ENCODE measurements around the gene OR10A4.

- no peak for TF ChIP-seq EP300 (conservative IDR thresholded peaks at IDR 0.05; ENCODE audit: poor library complexity, severe bottlenecking)
- no peak for TF ChIP-seq EZH2 (IDR thresholded peaks at IDR 0.05; ENCODE audit: borderline replicate concordance, insufficient read depth, low read length, poor library complexity, severe bottlenecking)
- TF ChIP-seq, protein P1, sequence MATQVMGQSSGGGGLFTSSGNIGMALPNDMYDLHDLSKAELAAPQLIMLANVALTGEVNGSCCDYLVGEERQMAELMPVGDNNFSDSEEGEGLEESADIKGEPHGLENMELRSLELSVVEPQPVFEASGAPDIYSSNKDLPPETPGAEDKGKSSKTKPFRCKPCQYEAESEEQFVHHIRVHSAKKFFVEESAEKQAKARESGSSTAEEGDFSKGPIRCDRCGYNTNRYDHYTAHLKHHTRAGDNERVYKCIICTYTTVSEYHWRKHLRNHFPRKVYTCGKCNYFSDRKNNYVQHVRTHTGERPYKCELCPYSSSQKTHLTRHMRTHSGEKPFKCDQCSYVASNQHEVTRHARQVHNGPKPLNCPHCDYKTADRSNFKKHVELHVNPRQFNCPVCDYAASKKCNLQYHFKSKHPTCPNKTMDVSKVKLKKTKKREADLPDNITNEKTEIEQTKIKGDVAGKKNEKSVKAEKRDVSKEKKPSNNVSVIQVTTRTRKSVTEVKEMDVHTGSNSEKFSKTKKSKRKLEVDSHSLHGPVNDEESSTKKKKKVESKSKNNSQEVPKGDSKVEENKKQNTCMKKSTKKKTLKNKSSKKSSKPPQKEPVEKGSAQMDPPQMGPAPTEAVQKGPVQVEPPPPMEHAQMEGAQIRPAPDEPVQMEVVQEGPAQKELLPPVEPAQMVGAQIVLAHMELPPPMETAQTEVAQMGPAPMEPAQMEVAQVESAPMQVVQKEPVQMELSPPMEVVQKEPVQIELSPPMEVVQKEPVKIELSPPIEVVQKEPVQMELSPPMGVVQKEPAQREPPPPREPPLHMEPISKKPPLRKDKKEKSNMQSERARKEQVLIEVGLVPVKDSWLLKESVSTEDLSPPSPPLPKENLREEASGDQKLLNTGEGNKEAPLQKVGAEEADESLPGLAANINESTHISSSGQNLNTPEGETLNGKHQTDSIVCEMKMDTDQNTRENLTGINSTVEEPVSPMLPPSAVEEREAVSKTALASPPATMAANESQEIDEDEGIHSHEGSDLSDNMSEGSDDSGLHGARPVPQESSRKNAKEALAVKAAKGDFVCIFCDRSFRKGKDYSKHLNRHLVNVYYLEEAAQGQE (IDR thresholded peaks at IDR 0.05; ENCODE audit: borderline replicate concordance): no peak
- TF ChIP-seq SMC3 (conservative IDR thresholded peaks at IDR 0.05; ENCODE audit: poor library complexity): no peak
- TF ChIP-seq, protein P2, sequence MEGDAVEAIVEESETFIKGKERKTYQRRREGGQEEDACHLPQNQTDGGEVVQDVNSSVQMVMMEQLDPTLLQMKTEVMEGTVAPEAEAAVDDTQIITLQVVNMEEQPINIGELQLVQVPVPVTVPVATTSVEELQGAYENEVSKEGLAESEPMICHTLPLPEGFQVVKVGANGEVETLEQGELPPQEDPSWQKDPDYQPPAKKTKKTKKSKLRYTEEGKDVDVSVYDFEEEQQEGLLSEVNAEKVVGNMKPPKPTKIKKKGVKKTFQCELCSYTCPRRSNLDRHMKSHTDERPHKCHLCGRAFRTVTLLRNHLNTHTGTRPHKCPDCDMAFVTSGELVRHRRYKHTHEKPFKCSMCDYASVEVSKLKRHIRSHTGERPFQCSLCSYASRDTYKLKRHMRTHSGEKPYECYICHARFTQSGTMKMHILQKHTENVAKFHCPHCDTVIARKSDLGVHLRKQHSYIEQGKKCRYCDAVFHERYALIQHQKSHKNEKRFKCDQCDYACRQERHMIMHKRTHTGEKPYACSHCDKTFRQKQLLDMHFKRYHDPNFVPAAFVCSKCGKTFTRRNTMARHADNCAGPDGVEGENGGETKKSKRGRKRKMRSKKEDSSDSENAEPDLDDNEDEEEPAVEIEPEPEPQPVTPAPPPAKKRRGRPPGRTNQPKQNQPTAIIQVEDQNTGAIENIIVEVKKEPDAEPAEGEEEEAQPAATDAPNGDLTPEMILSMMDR (IDR thresholded peaks at IDR 0.05; ENCODE audit: poor library complexity, severe bottlenecking): no peak
- no peak for TF ChIP-seq MXI1 (conservative IDR thresholded peaks at IDR 0.05; ENCODE audit: poor library complexity, severe bottlenecking)
- TF ChIP-seq TAF1 (IDR thresholded peaks at IDR 0.05; ENCODE audit: low read depth): no peak
These were observed 20.4 kb upstream of the OR10A4 start for GRCh38 chr11:6855971-6856541.

Data from neural cell (in vitro differentiated cells).